Fibroblast of the aortic adventitia (primary cell): Measurements from ENCODE around the gene C1orf52. TPM values are rescaled to one million over a fixed set of nuclear protein-coding genes. Genes with fewer than 3 reads are reported as not detected.

Experiments used
- DNase-seq: peaks from one replicate; pipeline ENCODE4 v3.0.0-alpha.2; 2010; ENCODE audit warnings: low read depth
- H3K4me3 ChIP-seq: 2 replicates; pipeline ENCODE4 v1.5.1; 2011; ENCODE audit warnings: low read depth, mild to moderate bottlenecking, control low read depth, low read length, moderate library complexity
- CTCF ChIP-seq: IDR thresholded peaks from 2 replicates; pipeline ENCODE4 v1.5.1; 2011; ENCODE audit warnings: mild to moderate bottlenecking, low read length, control low read depth, inconsistent platforms; ENCODE audit not compliant: insufficient read depth
- total RNA-seq: library from RNA; depleted of rRNA; stranded (reverse); fragments of >200 nt; gene quantifications from 2 replicates; pipeline ENCODE4 v1.2.3, GENCODE V29; 2012; ENCODE audit warnings: low replicate concordance

The C1orf52 gene
- total RNA-seq, 1 donor, result 10.8 TPM

GRCh38 chr1:85279458-85280080 lies 20.1 kb upstream of the C1orf52 start:
- DNase-seq, result no peak
- no peak for TF ChIP-seq CTCF
- H3K4me3 ChIP-seq, result no peak overlapping the region

- peak overlapping the region; percentile 47 for H3K4me3 ChIP-seq
- TF ChIP-seq CTCF, result no peak
- DNase-seq, result peak; percentile 90
These were observed 19.4 kb upstream of the C1orf52 start for GRCh38 chr1:85278853-85279314.

GRCh38 chr1:85277802-85278201 lies 18.3 kb upstream of the C1orf52 start:
- H3K4me3 ChIP-seq, result no peak overlapping the region
- DNase-seq, result no peak
- TF ChIP-seq CTCF, result no peak

- DNase-seq, result no peak
- H3K4me3 ChIP-seq, result peak overlapping the region; percentile 85
These were observed 17.6 kb upstream of the C1orf52 start for GRCh38 chr1:85276978-85277639.

GRCh38 chr1:85276215-85276977 lies 16.9 kb upstream of the C1orf52 start, which contains the start of gene BCL10:
Gene BCL10 (minus strand): TSS chr1:85276632. CDS start chr1:85276352, 280 bp downstream.
- TF ChIP-seq CTCF, result no peak
- peak within 1 kb of the TSS; percentile 85 for H3K4me3 ChIP-seq
- DNase-seq, result peak; percentile 96

More at GRCh38 chr1:85276978-85277639, 17.6 kb upstream of the C1orf52 start:
- TF ChIP-seq CTCF, result no peak

- TF ChIP-seq CTCF, result no peak
- H3K4me3 ChIP-seq, result peak overlapping the region; percentile 85
- peak; percentile 21 for DNase-seq
These were observed 16.3 kb upstream of the C1orf52 start for GRCh38 chr1:85275701-85276214.
